GM21576 (cell line): ENCODE results near the gene COMMD1.
"Not testable (repeated sequence)": the region's sequence is repeated elsewhere in the genome, so short reads cannot be mapped to it uniquely, and the experiment has no call there.

Experiments
- ATAC-seq: cut with Tn5 transposase; IDR thresholded peaks from one replicate; pipeline ENCODE4 v1.9.1; 2021; ENCODE audit warnings: mild to moderate bottlenecking, moderate library complexity; ENCODE audit not compliant: unreplicated experiment

Gene COMMD1

DNA sequence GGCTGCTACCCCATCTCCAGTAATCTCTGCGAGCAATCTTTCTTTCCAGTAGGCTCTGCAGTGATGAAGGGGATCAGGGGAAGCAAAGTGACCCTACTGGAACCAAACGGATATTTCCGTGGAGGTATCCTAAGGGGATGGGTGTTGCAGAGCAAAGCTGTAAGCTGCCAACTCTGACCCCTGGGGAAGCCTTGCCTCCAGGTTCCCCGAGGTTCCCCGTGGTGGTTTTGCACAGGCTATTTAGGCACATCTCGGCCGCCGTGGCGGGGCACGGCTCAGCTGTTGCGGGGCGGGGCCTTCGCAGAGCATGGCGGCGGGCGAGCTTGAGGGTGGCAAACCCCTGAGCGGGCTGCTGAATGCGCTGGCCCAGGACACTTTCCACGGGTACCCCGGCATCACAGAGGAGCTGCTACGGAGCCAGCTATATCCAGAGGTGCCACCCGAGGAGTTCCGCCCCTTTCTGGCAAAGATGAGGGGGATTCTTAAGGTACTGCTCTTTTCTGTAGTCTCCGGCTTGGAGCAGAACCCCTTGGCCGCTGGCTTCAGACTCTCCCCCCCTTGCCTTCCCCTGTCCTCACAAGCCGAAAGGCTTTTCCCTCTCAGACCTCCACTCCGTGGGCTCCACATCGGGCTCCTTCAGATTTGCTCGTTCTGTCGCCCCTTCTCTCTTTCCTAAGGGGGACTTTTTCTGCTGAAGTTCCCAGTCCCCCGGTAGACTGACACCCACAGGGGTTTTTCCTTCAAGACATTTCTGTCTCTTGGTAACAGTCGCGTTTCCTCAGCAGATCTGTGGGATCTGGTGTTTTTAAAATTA, at the start of gene COMMD1:
TSS of gene COMMD1 (plus strand) at position 303 of the 814 bp plus-strand sequence. CDS start at position 308, 5 bp downstream.
- peak; percentile 96 for ATAC-seq

DNA sequence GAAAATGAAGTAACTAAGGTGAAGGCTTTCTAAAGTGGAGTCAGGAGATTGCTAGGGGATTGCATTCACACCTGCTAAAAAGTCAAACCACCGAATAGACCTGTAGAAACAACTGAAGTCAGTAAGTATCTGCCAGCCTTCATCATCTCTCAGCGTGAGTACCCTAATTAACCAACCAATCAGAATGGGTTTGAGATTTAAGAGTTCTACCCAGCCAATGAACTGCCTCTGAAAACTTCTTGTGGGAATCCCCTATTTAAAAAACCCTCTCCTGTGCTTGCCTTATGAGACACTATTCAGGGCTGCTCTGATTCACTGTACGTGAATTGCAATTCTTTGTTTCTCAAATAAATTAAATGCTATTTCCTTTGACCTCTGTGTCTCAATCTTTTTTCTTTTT, 48.2 kb upstream of the COMMD1 start:
- no peak for ATAC-seq

DNA sequence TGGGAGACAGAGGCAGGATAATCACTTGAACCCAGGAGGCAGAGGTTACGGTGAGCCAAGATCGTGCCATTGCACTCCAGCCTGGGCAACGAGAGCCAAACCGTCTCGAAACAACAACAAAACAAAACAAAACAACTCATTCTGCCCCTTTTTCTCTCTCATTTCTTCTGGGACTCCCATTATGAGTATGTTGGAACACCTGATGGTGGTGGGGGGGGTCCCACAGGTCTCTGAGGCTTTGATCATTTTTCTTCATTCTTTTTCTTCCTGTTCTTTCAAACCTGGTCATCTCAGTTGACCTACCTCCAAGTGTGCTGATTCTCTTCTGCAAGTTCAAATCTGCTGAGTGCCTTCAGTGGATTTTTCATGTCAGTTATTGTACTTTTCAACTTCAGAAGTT, 43.4 kb upstream of the COMMD1 start:
- ATAC-seq: no peak

DNA sequence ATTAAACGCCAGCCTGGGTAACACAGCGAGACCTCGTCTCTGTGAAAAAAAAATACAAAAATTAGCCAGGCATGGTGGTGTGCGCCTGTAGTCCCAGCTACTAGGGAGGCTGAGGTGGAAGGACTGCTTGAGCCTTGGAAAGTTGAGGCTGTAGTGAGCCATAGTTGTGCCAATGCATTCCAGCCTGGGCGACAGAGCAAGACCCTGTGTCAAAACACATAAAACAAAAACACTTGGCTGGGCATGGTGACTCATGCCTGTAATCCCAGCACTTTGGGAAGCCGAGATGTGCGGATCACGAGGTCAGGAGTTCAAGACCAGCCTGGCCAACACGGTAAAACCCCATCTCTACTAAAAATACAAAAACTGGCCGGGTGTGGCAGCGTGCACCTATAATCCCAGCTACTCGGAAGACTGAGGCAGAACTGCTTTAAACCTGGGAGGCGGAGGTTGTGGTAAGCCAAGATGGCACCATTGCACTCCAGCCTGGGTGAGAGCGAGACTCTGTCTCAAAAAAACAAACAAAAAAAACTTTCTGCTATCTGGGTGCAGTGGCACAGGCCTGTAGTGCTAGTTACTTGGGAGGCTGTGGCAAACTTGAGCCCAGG, 38.9 kb upstream of the COMMD1 start:
- ATAC-seq: not testable (repeated sequence)

DNA sequence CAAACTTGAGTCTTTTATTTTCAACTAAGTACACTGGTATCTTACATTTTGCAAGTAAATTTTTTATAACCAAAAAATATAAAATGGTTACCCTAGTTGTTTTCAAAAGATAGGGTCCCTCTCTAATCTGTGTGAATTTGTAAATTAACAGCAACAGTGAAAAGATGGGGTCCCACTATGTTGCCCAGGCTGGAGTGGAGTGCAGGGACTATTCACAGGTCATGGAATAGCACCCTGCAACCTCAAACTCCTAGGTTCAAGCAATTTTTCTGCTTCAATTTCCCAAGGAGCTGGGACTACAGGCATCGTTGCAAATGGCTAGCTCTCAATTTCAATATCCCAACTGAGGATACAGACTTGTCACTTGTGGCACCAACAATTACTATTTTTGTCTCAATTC, 29.1 kb upstream of the COMMD1 start:
- no peak for ATAC-seq

DNA sequence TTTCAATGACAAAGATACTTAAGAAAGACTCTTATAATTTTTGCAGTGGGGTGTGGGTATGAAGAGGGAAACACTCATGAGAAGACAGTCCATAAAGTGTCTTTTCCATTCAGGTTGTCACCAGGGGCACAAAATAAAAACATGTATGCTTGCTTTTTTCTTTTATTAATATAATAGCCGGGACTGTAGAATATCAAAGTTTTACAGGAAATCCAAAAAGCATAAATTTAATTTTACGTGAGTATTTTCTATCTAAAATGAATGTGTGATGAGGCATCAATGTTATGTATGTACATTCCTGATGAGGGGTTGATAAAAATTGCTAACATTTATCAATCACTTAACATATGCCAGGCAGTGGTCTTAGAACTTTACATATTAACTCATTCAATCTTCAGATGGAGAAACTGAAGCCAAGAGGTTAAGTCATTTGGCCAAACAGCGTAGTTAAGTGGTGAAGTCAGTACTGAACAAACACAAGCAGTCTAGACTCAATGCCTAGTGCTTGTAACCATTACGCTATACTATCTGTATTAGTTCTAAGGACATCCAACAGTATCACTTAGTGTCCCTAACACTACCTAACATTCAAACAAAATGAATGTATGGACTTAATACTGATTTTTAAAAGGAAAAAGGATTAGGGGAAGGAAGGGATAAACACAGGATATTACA, 27.8 kb upstream of the COMMD1 start:
- ATAC-seq: no peak

DNA sequence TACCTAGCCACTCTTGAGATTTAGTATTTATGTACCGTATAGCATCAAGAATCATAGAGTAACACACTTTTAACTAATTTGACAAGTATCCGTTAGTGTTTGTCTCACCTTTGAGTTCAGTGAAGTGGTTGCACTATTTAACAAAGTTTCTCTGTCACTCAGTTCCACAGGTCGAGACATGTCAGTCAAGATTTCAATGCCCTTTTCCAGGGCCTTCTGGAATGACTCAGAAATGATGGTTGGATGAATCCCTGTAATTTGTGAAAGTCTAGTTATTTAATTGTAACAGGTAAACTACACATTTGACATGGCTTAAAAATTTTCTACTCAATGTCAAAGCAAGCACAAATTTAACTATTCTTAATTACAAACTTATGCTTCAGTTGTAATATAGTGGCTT, 26.7 kb upstream of the COMMD1 start:
- no peak for ATAC-seq

DNA sequence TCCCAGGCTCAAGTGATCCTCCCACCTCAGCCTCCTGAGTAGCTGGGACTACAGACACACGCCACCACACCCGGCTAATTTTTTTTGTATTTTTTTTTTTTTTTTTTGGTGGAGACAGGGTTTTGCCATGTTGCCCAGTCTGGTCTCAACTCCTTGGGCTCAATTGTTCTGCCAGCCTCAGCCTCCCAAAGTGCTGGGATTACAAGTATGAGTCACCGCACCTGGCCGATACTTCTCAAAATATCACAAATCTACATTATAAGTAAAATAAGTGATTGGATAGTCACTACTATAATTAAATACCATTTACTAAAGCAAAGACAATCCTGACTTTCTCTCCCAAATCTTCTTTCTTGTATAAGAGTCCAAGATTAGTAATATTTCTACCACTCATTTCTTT, 26.1 kb upstream of the COMMD1 start:
- not testable (repeated sequence) for ATAC-seq

DNA sequence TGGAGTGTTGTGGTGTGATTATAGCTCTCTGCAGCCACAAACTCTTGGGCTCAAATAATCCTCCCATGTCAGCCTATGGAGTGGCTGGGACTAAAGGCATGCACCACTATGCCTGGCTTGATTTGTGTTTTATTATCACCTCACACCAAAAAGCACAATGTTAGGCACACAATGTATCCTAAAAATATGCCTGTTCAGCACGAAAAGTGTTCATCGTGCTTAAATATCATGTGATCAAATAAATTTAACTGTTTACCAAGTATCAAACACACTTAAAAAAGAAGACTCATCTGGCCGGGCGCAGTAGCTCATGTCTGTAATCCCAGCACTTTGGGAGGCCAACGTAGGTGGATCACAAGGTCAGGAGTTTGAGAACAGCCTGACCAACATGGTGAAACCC, 22.6 kb upstream of the COMMD1 start:
- ATAC-seq: no peak

DNA sequence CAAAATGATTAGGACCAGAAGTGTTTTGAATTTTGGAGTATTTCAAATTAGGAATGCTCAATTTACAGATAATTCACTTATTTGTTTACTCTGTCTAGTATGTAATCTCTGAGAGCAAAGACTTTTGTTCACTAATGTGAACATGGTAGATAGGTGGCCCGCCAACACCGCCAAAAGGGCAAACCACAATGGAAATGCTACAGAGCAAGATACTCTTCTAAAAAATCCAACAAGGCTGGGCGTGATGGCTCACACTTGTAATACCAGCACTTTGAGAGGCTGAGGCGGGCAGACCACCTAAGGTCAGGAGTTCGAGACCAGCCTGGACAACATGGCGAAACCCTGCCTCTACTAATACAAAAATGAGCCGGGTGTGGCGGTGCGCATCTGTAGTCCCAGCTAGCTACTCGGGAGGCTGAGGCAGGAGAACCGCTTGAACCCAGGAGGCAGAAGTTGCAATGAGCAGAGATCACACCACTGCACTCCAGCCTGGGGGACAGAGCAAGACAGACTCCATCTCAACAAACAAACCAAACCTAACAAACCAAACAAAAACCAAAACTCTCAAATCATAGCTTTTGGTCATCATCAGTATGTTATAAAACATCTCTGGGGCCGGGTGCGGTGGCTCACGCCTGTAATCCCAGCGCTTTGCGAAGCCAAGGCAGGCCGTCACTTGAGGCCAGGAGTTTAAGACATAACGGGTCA, 19.4 kb upstream of the COMMD1 start:
- no peak for ATAC-seq

DNA sequence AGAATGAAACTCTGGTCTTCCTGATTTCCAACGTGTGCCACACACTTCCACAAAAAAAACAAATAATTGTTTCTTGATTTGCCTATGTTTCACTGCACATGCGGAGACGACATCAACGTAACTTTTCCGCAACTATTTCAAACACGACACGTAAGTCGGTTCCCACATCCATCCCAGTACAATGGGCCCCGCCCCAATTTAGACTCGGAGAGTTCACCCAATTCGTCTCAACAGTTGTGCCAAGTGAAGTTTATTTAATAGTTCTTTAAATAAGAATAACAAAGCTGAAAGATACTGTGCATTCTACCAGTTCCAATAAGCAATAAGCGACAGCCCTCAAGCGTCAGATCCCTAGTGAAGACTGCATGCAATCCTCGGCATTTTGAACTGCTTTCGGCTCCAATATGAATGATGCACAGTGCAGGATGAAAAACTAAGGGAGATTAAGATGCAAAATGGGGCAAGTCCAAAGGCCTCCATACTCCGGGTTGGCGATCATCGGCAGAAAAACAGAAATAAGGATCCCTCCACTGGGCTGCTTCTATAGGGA, 17.7 kb upstream of the COMMD1 start:
- ATAC-seq: peak; percentile 4

DNA sequence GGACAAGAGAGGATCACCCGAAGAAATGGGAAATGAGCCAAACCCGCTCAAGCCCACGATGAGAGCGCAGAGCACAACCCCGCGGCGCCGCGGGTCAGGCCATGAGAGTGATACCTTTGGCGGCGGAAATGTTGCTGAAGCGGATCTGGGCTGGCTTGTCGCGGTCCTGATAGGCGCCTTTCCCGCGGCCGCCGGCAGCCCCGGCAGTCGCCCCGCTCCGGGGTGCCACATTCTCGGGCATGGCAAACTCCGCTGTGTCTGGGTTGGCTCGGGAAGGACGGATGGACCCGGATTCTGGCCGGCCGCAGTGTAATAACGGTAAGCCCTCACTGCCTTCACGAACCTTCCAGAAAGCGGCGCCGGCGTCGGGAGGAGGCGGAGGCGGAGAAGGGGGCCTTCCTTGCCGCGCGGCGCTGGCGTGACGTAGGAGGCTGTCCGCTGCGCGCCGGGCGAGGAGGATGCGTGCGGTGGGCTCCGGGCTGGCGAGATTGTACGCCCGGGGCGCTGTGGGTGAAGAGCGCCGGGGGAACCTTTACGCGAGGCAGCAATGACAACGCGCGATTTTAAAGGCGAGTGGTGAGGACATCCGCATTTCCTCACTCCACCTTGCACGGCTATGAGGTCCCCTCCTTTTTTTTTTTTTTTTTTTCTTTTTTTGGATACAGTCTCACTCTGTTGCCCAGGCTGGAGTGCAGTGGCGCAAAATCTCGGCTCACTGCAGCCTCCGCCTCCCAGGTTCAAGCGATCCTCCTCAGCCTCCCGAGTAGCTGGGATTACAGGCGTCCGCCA, 17.0 kb upstream of the COMMD1 start, which contains the start of gene CCT4:
TSS of gene CCT4 (minus strand) at position 390 of the 789 bp plus-strand sequence. CDS start at position 241, 149 bp downstream.
- ATAC-seq: peak; percentile 78

DNA sequence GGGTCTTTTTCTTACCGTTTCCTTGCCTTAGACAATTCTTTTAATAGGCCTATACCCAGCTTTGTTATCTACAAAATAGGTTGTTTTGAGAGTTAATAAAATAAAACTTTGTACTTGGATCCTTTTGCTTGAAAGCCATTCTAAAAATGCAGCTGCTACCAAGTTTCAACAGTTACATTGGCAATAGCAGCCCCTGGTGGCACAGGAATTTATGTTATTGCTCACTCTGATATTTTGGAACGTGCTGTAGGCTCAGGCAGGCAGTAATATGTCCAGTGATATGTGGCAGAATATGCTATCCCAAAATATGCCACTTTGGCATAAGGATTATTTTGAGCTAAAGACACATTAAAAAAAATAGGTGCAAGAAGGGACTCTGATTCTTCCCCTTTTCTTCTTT, 6.7 kb upstream of the COMMD1 start:
- no peak for ATAC-seq

DNA sequence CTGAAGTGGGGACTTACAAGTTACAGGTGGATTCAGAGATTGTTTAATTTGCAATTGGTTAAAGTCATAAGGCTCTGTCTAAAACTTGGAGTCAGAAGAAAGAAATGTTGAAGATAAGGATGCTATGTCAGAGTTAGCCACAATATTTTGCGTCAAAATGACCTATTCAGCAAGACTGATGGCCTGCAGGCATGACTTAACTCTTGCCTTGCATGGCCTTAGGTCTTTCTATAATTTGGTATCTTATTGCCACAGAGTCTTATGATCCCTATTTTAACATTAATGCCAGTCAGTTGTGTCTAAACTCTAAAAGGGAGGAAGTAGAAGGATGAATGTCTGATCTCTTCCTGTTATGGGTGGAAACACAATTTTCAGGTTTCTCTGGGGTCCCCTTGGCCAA, 5.2 kb upstream of the COMMD1 start:
- no peak for ATAC-seq

DNA sequence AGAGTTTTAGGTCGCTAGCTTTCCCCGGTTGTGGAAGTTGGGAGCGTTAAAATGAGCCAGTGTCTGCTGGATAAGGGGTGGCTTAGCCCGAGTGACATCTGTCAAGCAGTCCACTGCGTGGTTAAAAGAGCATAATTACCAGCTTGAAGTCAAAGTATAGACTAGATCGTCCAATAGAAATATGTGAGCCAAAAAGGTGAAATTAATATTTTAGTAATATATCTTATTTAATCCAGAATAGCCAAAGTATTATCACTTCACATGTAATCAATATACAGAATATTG, 654 bp downstream of the COMMD1 start:
- no peak for ATAC-seq

DNA sequence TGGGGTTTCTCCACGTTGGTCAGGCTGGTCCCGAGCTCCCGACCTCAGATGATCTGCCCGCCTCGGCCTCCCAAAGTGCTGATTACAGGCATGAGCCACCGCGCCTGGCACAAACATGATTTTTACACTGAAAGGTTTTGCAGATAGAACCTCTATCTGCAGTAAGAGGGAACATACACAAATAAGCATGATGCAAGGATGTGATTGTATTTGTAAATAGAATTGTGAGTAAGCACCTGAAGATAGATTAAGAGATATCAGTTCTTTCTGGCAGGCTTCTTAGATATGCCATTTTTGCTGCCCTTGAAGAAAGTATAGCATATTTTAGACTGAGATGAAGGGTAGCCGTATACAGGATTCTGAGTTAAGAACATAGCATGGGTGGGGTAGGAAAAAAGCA, 3.6 kb downstream of the COMMD1 start:
- no peak for ATAC-seq

DNA sequence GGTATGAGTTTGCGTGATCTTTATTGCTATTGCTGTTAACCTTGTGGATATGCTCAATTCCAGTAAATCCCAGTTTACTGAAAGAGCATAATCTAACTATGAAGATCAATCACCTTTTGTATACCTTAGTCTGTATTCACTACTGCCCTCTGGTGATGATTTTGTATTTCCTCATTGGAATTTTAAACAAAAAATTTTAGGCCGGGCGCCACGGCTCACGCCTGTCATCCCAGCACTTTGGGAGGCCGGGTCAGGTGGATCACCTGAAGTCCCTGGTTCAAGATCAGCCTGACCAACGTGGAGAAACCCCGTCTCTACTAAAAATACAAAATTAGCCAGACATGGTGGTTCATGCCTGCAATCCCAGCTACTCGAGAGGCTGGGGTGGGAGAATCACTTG, 5.1 kb downstream of the COMMD1 start:
- ATAC-seq: no peak

DNA sequence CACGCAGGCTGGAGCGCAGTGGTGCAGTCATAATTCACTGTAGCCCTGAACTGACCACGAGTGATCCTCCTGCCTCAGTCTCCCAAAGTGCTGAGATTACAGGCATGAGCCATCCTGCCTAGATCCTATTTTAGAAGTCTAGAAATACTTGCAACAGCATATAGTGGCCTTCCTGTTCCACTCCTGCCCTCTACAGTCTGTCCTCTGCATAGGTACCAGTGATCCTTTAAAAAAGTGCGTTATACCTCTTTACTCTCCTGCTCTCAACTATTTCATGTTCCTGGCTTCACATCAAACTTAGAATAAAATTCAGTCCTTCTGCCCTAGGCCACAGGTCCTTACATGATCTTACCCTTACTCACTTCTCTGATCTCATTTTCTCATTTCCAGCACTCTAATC, 6.0 kb downstream of the COMMD1 start:
- no peak for ATAC-seq

DNA sequence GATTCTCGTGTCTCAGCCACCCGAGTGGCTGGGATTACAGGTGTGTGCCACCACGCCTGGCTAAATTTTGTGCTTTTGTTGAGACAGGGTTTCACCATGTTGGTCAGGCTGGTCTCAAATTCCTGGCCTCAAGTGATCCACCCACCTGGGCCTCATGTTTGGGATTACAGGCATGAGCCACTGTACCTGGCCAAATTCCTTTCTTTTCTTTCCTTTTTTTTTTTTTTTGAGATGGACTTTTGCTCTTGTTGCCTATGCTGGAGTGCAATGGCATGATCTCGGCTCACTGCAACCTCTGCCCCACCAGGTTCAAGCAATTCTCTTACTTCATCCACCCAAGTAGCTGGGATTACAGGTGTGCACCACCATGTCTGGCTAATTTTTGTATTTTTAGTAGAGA, 9.3 kb downstream of the COMMD1 start:
- ATAC-seq: not testable (repeated sequence)

DNA sequence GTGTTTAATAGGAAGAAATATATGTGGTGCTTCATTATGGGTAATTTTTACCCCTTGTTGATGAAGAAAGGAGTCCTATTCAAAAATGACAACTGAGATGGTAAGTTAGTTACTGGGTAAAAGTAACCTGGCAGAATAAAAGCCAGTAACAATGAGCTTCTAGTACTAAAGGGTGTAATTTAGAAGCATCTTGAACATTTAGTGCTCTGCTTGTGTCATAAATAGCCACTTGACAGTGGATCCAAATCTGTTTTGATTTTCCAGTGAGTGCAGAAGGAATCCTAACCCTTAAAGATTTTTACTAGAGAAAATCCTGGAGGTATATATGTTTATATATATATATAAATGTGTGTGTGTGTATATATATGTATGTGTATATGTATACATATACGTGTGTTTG, 15.1 kb downstream of the COMMD1 start:
- no peak for ATAC-seq
